Gastrocnemius medialis (tissue), 4 donors: ENCODE results near the gene ETF1. TPM values are rescaled to one million over a fixed set of nuclear protein-coding genes. Genes with fewer than 3 reads are reported as not detected.

Experiments
- ATAC-seq, 2 donors: fragments of 150-250 bp; one replicate each; pipeline ENCODE4 v1.9.1; 2016
- DNase-seq, 2 donors: peaks; one replicate each; pipeline ENCODE4 v3.0.0-alpha.2; 2019
- H3K27ac ChIP-seq, 4 donors: fragments of 200-600 bp; sonication (generic); 1 replicate in 1 of 4; 2 replicates in 3 of 4; pipeline ENCODE4 v1.5.1; 2016 to 2018; ENCODE audit warnings: mild to moderate bottlenecking in 2 of 4, moderate library complexity in 1 of 4
- H3K27me3 ChIP-seq, 3 donors: fragments of 200-600 bp; sonication (generic) in 2 of 3; 1 replicate in 1 of 3; 2 replicates in 2 of 3; pipeline versions ENCODE4 v1.5.1 to v1.6.0; 2016 to 2019; ENCODE audit warnings: mild to moderate bottlenecking in 1 of 3, moderate library complexity in 1 of 3
- H3K36me3 ChIP-seq, 2 donors: fragments of 200-600 bp; sonication (generic) in 1 of 2; one replicate each; pipeline ENCODE4 v1.5.1; 2017 to 2018
- H3K4me1 ChIP-seq, 2 donors: fragments of 200-600 bp; sonication (generic) in 1 of 2; one replicate each; pipeline ENCODE4 v1.5.1; 2016 to 2017; ENCODE audit warnings: mild to moderate bottlenecking in 2 of 2
- H3K4me3 ChIP-seq, 4 donors: fragments of 200-600 bp; sonication (generic) in 3 of 4; 1 replicate in 1 of 4; 2 replicates in 3 of 4; pipeline ENCODE4 v1.5.1; 2016 to 2019; ENCODE audit warnings: mild to moderate bottlenecking in 2 of 4
- H3K9me3 ChIP-seq, 3 donors: fragments of 200-600 bp; sonication (generic) in 2 of 3; 1 replicate in 1 of 3; 2 replicates in 2 of 3; pipeline ENCODE4 v1.5.1; 2016 to 2019
- POLR2A ChIP-seq, 2 donors: fragments of 450-650 bp; IDR thresholded peaks; one replicate each; pipeline ENCODE4 v1.6.1; 2017; ENCODE audit warnings: antibody characterized with exemption in 2 of 2, mild to moderate bottlenecking in 2 of 2, moderate library complexity in 2 of 2
- in situ Hi-C, 4 donors: fragments of 200-750 bp; cut with MboI; loops; one replicate each; pipeline versions ENCODE4 v1.15.0 to v1.8.0; 2017; ENCODE audit warnings: low sequenced_read_pairs in 4 of 4
- intact Hi-C: fragments of 100-400 bp; cut with DNase I; formaldehyde crosslinking; loops from one replicate; pipeline ENCODE4 v1.15.1; 2023; ENCODE audit warnings: low total_unique reads
- total RNA-seq, 4 donors: library from RNA; depleted of rRNA; stranded (reverse); fragments of >200 nt; gene quantifications; one replicate each; pipeline versions ENCODE4 v1.1.0 to v1.2.3, GENCODE V29; 2016
- TF ChIP-seq, protein P1 (sequence below), 5 experiments: fragments of 450-650 bp in 3 of 5; fragments of 200-600 bp in 2 of 5; sonication (generic) in 2 of 5; IDR thresholded peaks in 4 of 5; conservative IDR thresholded peaks in 1 of 5; 1 replicate in 4 of 5; 2 replicates in 1 of 5; pipeline ENCODE4 v1.5.1; 2016 to 2019; ENCODE audit warnings: antibody characterized with exemption in 5 of 5, mild to moderate bottlenecking in 3 of 5, moderate library complexity in 3 of 5

Gene ETF1
- total RNA-seq, 4 donors from 2014 or later = 99.9 to 139 (median 117) TPM

DNA sequence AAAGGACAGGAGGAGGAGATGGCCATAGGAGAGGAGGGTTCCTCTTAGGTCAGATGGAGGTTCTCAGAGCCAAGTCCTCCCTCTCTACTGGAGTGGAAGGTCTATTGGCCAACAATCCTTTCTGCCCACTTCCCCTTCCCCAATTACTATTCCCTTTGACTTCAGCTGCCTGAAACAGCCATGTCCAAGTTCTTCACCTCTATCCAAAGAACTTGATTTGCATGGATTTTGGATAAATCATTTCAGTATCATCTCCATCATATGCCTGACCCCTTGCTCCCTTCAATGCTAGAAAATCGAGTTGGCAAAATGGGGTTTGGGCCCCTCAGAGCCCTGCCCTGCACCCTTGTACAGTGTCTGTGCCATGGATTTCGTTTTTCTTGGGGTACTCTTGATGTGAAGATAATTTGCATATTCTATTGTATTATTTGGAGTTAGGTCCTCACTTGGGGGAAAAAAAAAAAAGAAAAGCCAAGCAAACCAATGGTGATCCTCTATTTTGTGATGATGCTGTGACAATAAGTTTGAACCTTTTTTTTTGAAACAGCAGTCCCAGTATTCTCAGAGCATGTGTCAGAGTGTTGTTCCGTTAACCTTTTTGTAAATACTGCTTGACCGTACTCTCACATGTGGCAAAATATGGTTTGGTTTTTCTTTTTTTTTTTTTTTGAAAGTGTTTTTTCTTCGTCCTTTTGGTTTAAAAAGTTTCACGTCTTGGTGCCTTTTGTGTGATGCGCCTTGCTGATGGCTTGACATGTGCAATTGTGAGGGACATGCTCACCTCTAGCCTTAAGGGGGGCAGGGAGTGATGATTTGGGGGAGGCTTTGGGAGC, 74.7 kb downstream of the ETF1 start:
- H3K36me3 ChIP-seq = no peaks in the 10 kb centered on the region
- H3K9me3 ChIP-seq = no peaks in the 10 kb centered on the region
- ATAC-seq (no peak), DNase-seq (no peak)
- intact Hi-C loops = loop anchor here (10.0 kb wide), 1 partner anchor 796 kb away; no protein-coding TSS in a partner anchor
- H3K27me3 ChIP-seq = peaks cover 0 to 6% (median 0%) of the 10 kb centered on the region in 3 donors
- H3K4me1 ChIP-seq = peaks cover 11 to 20% of the 10 kb centered on the region in 2 donors
- in situ Hi-C loops = loop anchor here in 1 of 4 donors (5.0 kb wide), 1 partner anchor 34 kb away; no protein-coding TSS in a partner anchor
- H3K27ac ChIP-seq = peak overlapping the region in 2 of 4 donors; percentile 8 to 17
- TF ChIP-seq, protein P1, sequence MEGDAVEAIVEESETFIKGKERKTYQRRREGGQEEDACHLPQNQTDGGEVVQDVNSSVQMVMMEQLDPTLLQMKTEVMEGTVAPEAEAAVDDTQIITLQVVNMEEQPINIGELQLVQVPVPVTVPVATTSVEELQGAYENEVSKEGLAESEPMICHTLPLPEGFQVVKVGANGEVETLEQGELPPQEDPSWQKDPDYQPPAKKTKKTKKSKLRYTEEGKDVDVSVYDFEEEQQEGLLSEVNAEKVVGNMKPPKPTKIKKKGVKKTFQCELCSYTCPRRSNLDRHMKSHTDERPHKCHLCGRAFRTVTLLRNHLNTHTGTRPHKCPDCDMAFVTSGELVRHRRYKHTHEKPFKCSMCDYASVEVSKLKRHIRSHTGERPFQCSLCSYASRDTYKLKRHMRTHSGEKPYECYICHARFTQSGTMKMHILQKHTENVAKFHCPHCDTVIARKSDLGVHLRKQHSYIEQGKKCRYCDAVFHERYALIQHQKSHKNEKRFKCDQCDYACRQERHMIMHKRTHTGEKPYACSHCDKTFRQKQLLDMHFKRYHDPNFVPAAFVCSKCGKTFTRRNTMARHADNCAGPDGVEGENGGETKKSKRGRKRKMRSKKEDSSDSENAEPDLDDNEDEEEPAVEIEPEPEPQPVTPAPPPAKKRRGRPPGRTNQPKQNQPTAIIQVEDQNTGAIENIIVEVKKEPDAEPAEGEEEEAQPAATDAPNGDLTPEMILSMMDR (IDR thresholded peaks at IDR 0.05 in 4 of 5, conservative IDR thresholded peaks at IDR 0.05 in 1 of 5) = no peak
- TF ChIP-seq POLR2A (IDR thresholded peaks at IDR 0.05) = no peak
- H3K4me3 ChIP-seq = peak overlapping the region in 1 of 4 donors; percentile 78

DNA sequence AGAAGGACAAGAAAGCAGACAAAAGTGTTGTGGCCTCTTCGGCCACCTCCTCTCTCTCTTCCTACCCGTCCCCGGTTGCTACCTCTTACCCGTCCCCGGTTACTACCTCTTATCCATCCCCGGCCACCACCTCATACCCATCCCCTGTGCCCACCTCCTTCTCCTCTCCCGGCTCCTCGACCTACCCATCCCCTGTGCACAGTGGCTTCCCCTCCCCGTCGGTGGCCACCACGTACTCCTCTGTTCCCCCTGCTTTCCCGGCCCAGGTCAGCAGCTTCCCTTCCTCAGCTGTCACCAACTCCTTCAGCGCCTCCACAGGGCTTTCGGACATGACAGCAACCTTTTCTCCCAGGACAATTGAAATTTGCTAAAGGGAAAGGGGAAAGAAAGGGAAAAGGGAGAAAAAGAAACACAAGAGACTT, 75.3 kb downstream of the ETF1 start:
- Histone ChIP-seq H3K9me3 (no peaks in the 10 kb centered on the region), H3K4me1 (peaks cover 14 to 22% of the 10 kb centered on the region in 2 donors), H3K27me3 (peaks cover 0 to 6% (median 0%) of the 10 kb centered on the region in 3 donors), H3K36me3 (no peaks in the 10 kb centered on the region), H3K4me3 (peak overlapping the region in 1 of 4 donors; percentile 78), H3K27ac (peak overlapping the region in 2 of 4 donors; percentile 8 to 17)
- DNase-seq (no peak), ATAC-seq (no peak)
- TF ChIP-seq, protein P1 (IDR thresholded peaks at IDR 0.05 in 4 of 5, conservative IDR thresholded peaks at IDR 0.05 in 1 of 5) = no peak
- TF ChIP-seq POLR2A (IDR thresholded peaks at IDR 0.05) = no peak
- intact Hi-C loops = loop anchor here (10.0 kb wide), 1 partner anchor 797 kb away; no protein-coding TSS in a partner anchor
- in situ Hi-C loops = loop anchor here in 1 of 4 donors (5.0 kb wide), 1 partner anchor 35 kb away; no protein-coding TSS in a partner anchor

- H3K27ac ChIP-seq = peak overlapping the region in 1 of 4 donors; percentile 95
- no peak for TF ChIP-seq POLR2A (IDR thresholded peaks at IDR 0.05)
- TF ChIP-seq, protein P1 (IDR thresholded peaks at IDR 0.05 in 4 of 5, conservative IDR thresholded peaks at IDR 0.05 in 1 of 5) = no peak
- H3K36me3 ChIP-seq = no peaks in the 10 kb centered on the region
- no peaks in the 10 kb centered on the region for H3K9me3 ChIP-seq
- DNase-seq (no peak), ATAC-seq (no peak)
- H3K4me3 ChIP-seq = peak overlapping the region; percentile 78 to 98 (median 90)
- H3K27me3 ChIP-seq = peaks cover 0 to 6% (median 0%) of the 10 kb centered on the region in 3 donors
- in situ Hi-C loops = loop anchor here in 1 of 4 donors (5.0 kb wide), 1 partner anchor 35 kb away; no protein-coding TSS in a partner anchor
- peaks cover 14 to 22% of the 10 kb centered on the region in 2 donors for H3K4me1 ChIP-seq
- intact Hi-C loops = loop anchor here (10.0 kb wide), 1 partner anchor 798 kb away; no protein-coding TSS in a partner anchor
Measured at GRCh38 chr5:138466900-138467710, 75.9 kb downstream of the ETF1 start.

- in situ Hi-C loops (loop anchor here in 1 of 4 donors (5.0 kb wide), 1 partner anchor 36 kb away; no protein-coding TSS in a partner anchor), intact Hi-C loops (loop anchor here (10.0 kb wide), 1 partner anchor 798 kb away; no protein-coding TSS in a partner anchor)
- H3K36me3 ChIP-seq = no peaks in the 10 kb centered on the region
- H3K27ac ChIP-seq = peak overlapping the region in 1 of 4 donors; percentile 95
- no peaks in the 10 kb centered on the region for H3K9me3 ChIP-seq
- DNase-seq (no peak), ATAC-seq (no peak)
- peaks cover 0 to 6% (median 0%) of the 10 kb centered on the region in 3 donors for H3K27me3 ChIP-seq
- H3K4me1 ChIP-seq = peaks cover 14 to 22% of the 10 kb centered on the region in 2 donors
- TF ChIP-seq, protein P1 (IDR thresholded peaks at IDR 0.05 in 4 of 5, conservative IDR thresholded peaks at IDR 0.05 in 1 of 5) = no peak
- no peak for TF ChIP-seq POLR2A (IDR thresholded peaks at IDR 0.05)
- peak overlapping the region; percentile 78 to 98 (median 90) for H3K4me3 ChIP-seq
Measured at GRCh38 chr5:138466125-138466899, 76.7 kb downstream of the ETF1 start.
